Measurements from ENCODE around the gene DMRTB1.
A peak's percentile ranks its signal among the peaks of the same experiment; 100 is the strongest.

The DMRTB1 gene

GRCh38 chr1:53490351-53490750, 31.2 kb downstream of the DMRTB1 start (continued):
- TF ChIP-seq ZSCAN4 (tag by site-specific recombination; IDR thresholded peaks at IDR 0.05) (no peak), ZNF37A (tag by site-specific recombination; IDR thresholded peaks at IDR 0.05) (no peak), PRDM6 (tag by site-specific recombination; IDR thresholded peaks at IDR 0.05) (no peak), ZFP69B (tag by site-specific recombination; IDR thresholded peaks at IDR 0.05) (no peak)

- ChIA-PET POLR2A (no interaction called here), CTCF (interaction anchor here (0.5 to 1.2 kb wide), 4 partner anchors 10 to 187 kb away, joined by 3 read pairs; no protein-coding TSS in a partner anchor)
- Histone ChIP-seq H3K36me3 (ENCODE audit: control insufficient read depth in 2 of 2, insufficient read depth in 1 of 2, low read length in 2 of 2) (no peaks in the 10 kb centered on the region), H3K9me3 (ENCODE audit: control insufficient read depth, insufficient read depth, low read depth, low read length) (no peaks in the 10 kb centered on the region), H3K4me3 (ENCODE audit: low read depth, low read length) (no peak overlapping the region), H3K4me1 (ENCODE audit: control insufficient read depth, insufficient read depth, low read length) (no peaks in the 10 kb centered on the region), H3K27ac (ENCODE audit: extremely low read depth, low read depth, low read length) (no peak overlapping the region)
- TF ChIP-seq ZNF558 (tag by site-specific recombination; IDR thresholded peaks at IDR 0.05) (no peak), GLIS2 (tag by site-specific recombination; IDR thresholded peaks at IDR 0.05) (no peak)
Measured at GRCh38 chr1:53495633-53496345, 36.6 kb downstream of the DMRTB1 start.

GRCh38 chr1:53498555-53499131, 39.4 kb downstream of the DMRTB1 start:
- ChIA-PET POLR2A (no interaction called here), CTCF (interaction anchor here (0.6 kb wide), 2 partner anchors 29 to 204 kb away, joined by 3 read pairs; no protein-coding TSS in a partner anchor)
- Histone ChIP-seq H3K4me3 (ENCODE audit: low read depth, low read length) (no peak overlapping the region), H3K4me1 (ENCODE audit: control insufficient read depth, insufficient read depth, low read length) (no peaks in the 10 kb centered on the region), H3K36me3 (ENCODE audit: control insufficient read depth in 2 of 2, insufficient read depth in 1 of 2, low read length in 2 of 2) (no peaks in the 10 kb centered on the region), H3K27ac (ENCODE audit: extremely low read depth, low read depth, low read length) (no peak overlapping the region), H3K9me3 (ENCODE audit: control insufficient read depth, insufficient read depth, low read depth, low read length) (no peaks in the 10 kb centered on the region)
- TF ChIP-seq ZNF350 (tag by site-specific recombination; IDR thresholded peaks at IDR 0.05) = no peak
- TF ChIP-seq ZIC2 (tag by site-specific recombination; IDR thresholded peaks at IDR 0.05) = peak; percentile 88
- no peak for TF ChIP-seq GLI4 (tag by site-specific recombination; IDR thresholded peaks at IDR 0.05)
- peak; percentile 32; the same call in 1 of the 2 replicates for TF ChIP-seq GLIS1 (tag by site-specific recombination; IDR thresholded peaks at IDR 0.05)

- ChIA-PET POLR2A (no interaction called here), CTCF (interaction anchor here (0.6 kb wide), 1 partner anchor 89 kb away, joined by 3 read pairs; no protein-coding TSS in a partner anchor)
- Histone ChIP-seq H3K9me3 (ENCODE audit: control insufficient read depth, insufficient read depth, low read depth, low read length) (no peaks in the 10 kb centered on the region), H3K36me3 (ENCODE audit: control insufficient read depth in 2 of 2, insufficient read depth in 1 of 2, low read length in 2 of 2) (no peaks in the 10 kb centered on the region), H3K4me1 (ENCODE audit: control insufficient read depth, insufficient read depth, low read length) (no peaks in the 10 kb centered on the region), H3K4me3 (ENCODE audit: low read depth, low read length) (no peak overlapping the region), H3K27ac (ENCODE audit: extremely low read depth, low read depth, low read length) (no peak overlapping the region)
- TF ChIP-seq ZNF580 (tag by site-specific recombination; IDR thresholded peaks at IDR 0.05) = no peak
Measured at GRCh38 chr1:53499257-53500203, 40.3 kb downstream of the DMRTB1 start.
